ENCODE results near the gene PNMA6A. TPM values are rescaled to one million over a fixed set of nuclear protein-coding genes. Genes with fewer than 3 reads are reported as not detected.
"Not testable (repeated sequence)": the region's sequence is repeated elsewhere in the genome, so short reads cannot be mapped to it uniquely, and the experiment has no call there.

The PNMA6A gene
- total and polyA plus RNA-seq, 2 of the 13 experiments (the other 11 are each of a cell fraction or from before 2014, with no cell fraction given): 0.11 to 0.66 TPM

- TF ChIP-seq ZFX (CRISPR knock-in tag; IDR thresholded peaks at IDR 0.05; ENCODE audit: low read depth) (no peak), NR2F2 (IDR thresholded peaks at IDR 0.05; ENCODE audit: borderline replicate concordance, low read depth) (peak; percentile 61; the same call in 1 of the 2 replicates), ZNF24 (IDR thresholded peaks at IDR 0.05) (no peak), HMG20A (CRISPR knock-in tag; IDR thresholded peaks at IDR 0.05; ENCODE audit: borderline replicate concordance) (no peak), ZNF33B (CRISPR knock-in tag; IDR thresholded peaks at IDR 0.05) (no peak), CENPX (CRISPR knock-in tag; IDR thresholded peaks at IDR 0.05) (no peak), FOXM1 (CRISPR knock-in tag; IDR thresholded peaks at IDR 0.05) (no peak), ZNF75D (CRISPR knock-in tag; IDR thresholded peaks at IDR 0.05; ENCODE audit: borderline replicate concordance) (no peak), ZNF20 (CRISPR knock-in tag; IDR thresholded peaks at IDR 0.05) (no peak), HNF4G (IDR thresholded peaks at IDR 0.05; ENCODE audit: borderline replicate concordance, low read depth, low read length) (peak; percentile 54; the same call in 1 of the 2 replicates), HNF4G (CRISPR knock-in tag; IDR thresholded peaks at IDR 0.05; ENCODE audit: borderline replicate concordance, low read depth) (0 out of 2 replicates have a peak, but pooled peaks have one; percentile 38)
- TF ChIP-seq, protein P1, sequence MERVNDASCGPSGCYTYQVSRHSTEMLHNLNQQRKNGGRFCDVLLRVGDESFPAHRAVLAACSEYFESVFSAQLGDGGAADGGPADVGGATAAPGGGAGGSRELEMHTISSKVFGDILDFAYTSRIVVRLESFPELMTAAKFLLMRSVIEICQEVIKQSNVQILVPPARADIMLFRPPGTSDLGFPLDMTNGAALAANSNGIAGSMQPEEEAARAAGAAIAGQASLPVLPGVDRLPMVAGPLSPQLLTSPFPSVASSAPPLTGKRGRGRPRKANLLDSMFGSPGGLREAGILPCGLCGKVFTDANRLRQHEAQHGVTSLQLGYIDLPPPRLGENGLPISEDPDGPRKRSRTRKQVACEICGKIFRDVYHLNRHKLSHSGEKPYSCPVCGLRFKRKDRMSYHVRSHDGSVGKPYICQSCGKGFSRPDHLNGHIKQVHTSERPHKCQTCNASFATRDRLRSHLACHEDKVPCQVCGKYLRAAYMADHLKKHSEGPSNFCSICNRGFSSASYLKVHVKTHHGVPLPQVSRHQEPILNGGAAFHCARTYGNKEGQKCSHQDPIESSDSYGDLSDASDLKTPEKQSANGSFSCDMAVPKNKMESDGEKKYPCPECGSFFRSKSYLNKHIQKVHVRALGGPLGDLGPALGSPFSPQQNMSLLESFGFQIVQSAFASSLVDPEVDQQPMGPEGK (CRISPR knock-in tag; IDR thresholded peaks at IDR 0.05): no peak
- TF ChIP-seq, protein P2, sequence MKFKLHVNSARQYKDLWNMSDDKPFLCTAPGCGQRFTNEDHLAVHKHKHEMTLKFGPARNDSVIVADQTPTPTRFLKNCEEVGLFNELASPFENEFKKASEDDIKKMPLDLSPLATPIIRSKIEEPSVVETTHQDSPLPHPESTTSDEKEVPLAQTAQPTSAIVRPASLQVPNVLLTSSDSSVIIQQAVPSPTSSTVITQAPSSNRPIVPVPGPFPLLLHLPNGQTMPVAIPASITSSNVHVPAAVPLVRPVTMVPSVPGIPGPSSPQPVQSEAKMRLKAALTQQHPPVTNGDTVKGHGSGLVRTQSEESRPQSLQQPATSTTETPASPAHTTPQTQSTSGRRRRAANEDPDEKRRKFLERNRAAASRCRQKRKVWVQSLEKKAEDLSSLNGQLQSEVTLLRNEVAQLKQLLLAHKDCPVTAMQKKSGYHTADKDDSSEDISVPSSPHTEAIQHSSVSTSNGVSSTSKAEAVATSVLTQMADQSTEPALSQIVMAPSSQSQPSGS (CRISPR knock-in tag; IDR thresholded peaks at IDR 0.05): no peak
- TF ChIP-seq, protein P3, sequence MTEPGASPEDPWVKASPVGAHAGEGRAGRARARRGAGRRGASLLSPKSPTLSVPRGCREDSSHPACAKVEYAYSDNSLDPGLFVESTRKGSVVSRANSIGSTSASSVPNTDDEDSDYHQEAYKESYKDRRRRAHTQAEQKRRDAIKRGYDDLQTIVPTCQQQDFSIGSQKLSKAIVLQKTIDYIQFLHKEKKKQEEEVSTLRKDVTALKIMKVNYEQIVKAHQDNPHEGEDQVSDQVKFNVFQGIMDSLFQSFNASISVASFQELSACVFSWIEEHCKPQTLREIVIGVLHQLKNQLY (CRISPR knock-in tag; IDR thresholded peaks at IDR 0.05): 0 out of 2 replicates have a peak, but pooled peaks have one; percentile 16
These were observed 30.2 kb downstream of the PNMA6A start (continued) for GRCh38 chrX:153102418-153102817.

GRCh38 chrX:153104959-153105358 lies 32.7 kb downstream of the PNMA6A start:
- H2AFZ ChIP-seq (ENCODE audit: low read length); CTCF ChIA-PET (ENCODE audit: low intra/inter-chr PET ratio, low total read pairs); H4K20me1 ChIP-seq (ENCODE audit: insufficient read depth, low read length); in situ Hi-C loops (cut with HindIII; ENCODE audit: extremely low pct_ligation_motif_present, low pct_unique_long_range_greater_than_20kb); H3K9ac ChIP-seq (ENCODE audit: insufficient read depth, low read depth, low read length); ATAC-seq; POLR2A ChIA-PET; H3K4me3 ChIP-seq (replicated peaks in 1 of 3; ENCODE audit: insufficient read depth in 1 of 3, low read depth in 2 of 3, low read length in 3 of 3); H3K36me3 ChIP-seq (replicated peaks in 1 of 2; ENCODE audit: control insufficient read depth in 1 of 2, insufficient read depth in 2 of 2, low read length in 2 of 2); H3K4me2 ChIP-seq (ENCODE audit: low read depth, low read length); FAIRE-seq; DNase-seq (ENCODE audit: low spot score); BruUV-seq (replicated peaks); H3K9me3 ChIP-seq (ENCODE audit: low read length); intact Hi-C loops (cut with micrococcal nuclease; ENCODE audit: unreplicated experiment); H3K27ac ChIP-seq (ENCODE audit: extremely low read length, insufficient read depth, low read length); H3K27me3 ChIP-seq (ENCODE audit: control insufficient read depth in 1 of 2, insufficient read depth in 2 of 2, low read length in 2 of 2); H3K79me2 ChIP-seq (ENCODE audit: insufficient read depth, low read length): not testable (repeated sequence)
- H3K4me1 ChIP-seq (ENCODE audit: insufficient read depth, low read length): peaks cover 28% of the 10 kb centered on the region
- 88% methylated on average over 1 of the region's 1 CpG for WGBS (ENCODE audit: low lambda C conversion rate)
